Lung (tissue), 12 donors: ENCODE results near the gene TMOD4. TPM values are rescaled to one million over a fixed set of nuclear protein-coding genes. Genes with fewer than 3 reads are reported as not detected.
"Not testable (repeated sequence)": the region's sequence is repeated elsewhere in the genome, so short reads cannot be mapped to it uniquely, and the experiment has no call there.

Experiments used
- ATAC-seq: fragments of 200-7000 bp; cut with Tn5 transposase; one replicate; pipeline ENCODE4 v1.9.1; 2020; ENCODE audit warnings: moderate number of reproducible peaks; ENCODE audit not compliant: insufficient read depth, low FRiP score
- DNase-seq, 3 donors: peaks; one replicate each; pipeline ENCODE4 v3.0.0-alpha.2; 2013 to 2017
- H3K27ac ChIP-seq, 2 donors: one replicate each; pipeline ENCODE4 v1.5.1; 2013; ENCODE audit warnings: mild to moderate bottlenecking in 2 of 2, moderate library complexity in 2 of 2, control low read depth in 1 of 2, inconsistent platforms in 1 of 2, low read depth in 1 of 2, low read length in 1 of 2
- H3K27me3 ChIP-seq, 3 donors: one replicate each; pipeline ENCODE4 v1.5.1; 2013; ENCODE audit warnings: low read length in 2 of 3; ENCODE audit not compliant: control insufficient read depth in 3 of 3, insufficient read depth in 3 of 3
- H3K36me3 ChIP-seq, 4 donors: one replicate each; pipeline ENCODE4 v1.5.1; 2013; ENCODE audit warnings: low read length in 4 of 4, mild to moderate bottlenecking in 1 of 4, moderate library complexity in 1 of 4; ENCODE audit not compliant: control insufficient read depth in 4 of 4, insufficient read depth in 4 of 4
- H3K4me1 ChIP-seq, 5 donors: one replicate each; pipeline ENCODE4 v1.5.1; 2013; ENCODE audit warnings: low read length in 5 of 5, mild to moderate bottlenecking in 2 of 5, moderate library complexity in 1 of 5; ENCODE audit not compliant: control insufficient read depth in 5 of 5, insufficient read depth in 5 of 5
- H3K4me3 ChIP-seq: one replicate; pipeline ENCODE4 v1.5.1; 2013; ENCODE audit warnings: mild to moderate bottlenecking, control low read depth, moderate library complexity
- H3K9ac ChIP-seq, 2 donors: one replicate each; pipeline ENCODE4 v1.5.1; 2013; ENCODE audit warnings: low read length in 2 of 2, control low read depth in 1 of 2; ENCODE audit not compliant: insufficient read depth in 1 of 2
- H3K9me3 ChIP-seq, 4 donors: one replicate each; pipeline ENCODE4 v1.5.1; 2013; ENCODE audit warnings: low read length in 3 of 4, mild to moderate bottlenecking in 1 of 4, moderate library complexity in 1 of 4; ENCODE audit not compliant: control insufficient read depth in 4 of 4, insufficient read depth in 3 of 4
- CTCF ChIP-seq: IDR thresholded peaks from 2 replicates; pipeline ENCODE4 v1.5.1; 2012; ENCODE audit warnings: mild to moderate bottlenecking; ENCODE audit errors: control extremely low read depth, extremely low read depth
- WGBS, 2 donors: extraction: QIAGEN DNeasy Blood & Tissue Kit; methylation state at CpG; one replicate each; pipeline ENCODE4 v1.1.7; 2013; 5-methylcytosine and 5-hydroxymethylcytosine counted together
- polyA plus RNA-seq, 2 donors: library from polyadenylated mRNA; stranded (reverse); fragments of 200-250 nt; gene quantifications; one replicate each; pipeline ENCODE4 v1.2.1, GENCODE V29; 2013
- total RNA-seq, 2 donors: library from RNA; depleted of rRNA in 1 of 2; stranded (reverse); fragments of >200 nt in 1 of 2; gene quantifications; one replicate each; pipeline ENCODE4 v1.2.1, GENCODE V29; 2014 to 2021
- donor health status: control.
- donor health status: control.
- donor health status: Bipolar disorder and iron deficiency.
- donor health status: healthy.
- donor health status: DM: yes; HTN: yes; CAD: no.

Gene TMOD4
- total and polyA plus RNA-seq, 4 donors: 0.18 to 0.83 (median 0.31) TPM; not detected in 1

- WGBS, 2 donors: 33 to 41% methylated on average over 13 to 14 of the region's 14 CpGs
- Histone ChIP-seq H3K4me3 (no peak overlapping the region), H3K27ac (no peak overlapping the region)
Observed at GRCh38 chr1:151196292-151196800, 20.6 kb upstream of the TMOD4 start.

GRCh38 chr1:151194894-151195594, 19.3 kb upstream of the TMOD4 start:
- H3K27me3 ChIP-seq, H3K9me3 ChIP-seq, H3K4me1 ChIP-seq, H3K36me3 ChIP-seq, H3K4me3 ChIP-seq, H3K27ac ChIP-seq, ATAC-seq, DNase-seq, H3K9ac ChIP-seq: not testable (repeated sequence)
- 66 to 77% methylated on average over 17 of the region's 17 CpGs for WGBS, 2 donors

More at GRCh38 chr1:151196292-151196800, 20.6 kb upstream of the TMOD4 start:
- peak; percentile 58 to 88 (median 88) for DNase-seq
- no peak for ATAC-seq
- H3K27me3 ChIP-seq: no peaks in the 10 kb centered on the region
- TF ChIP-seq CTCF: peak; percentile 66
- H3K36me3 ChIP-seq: peaks cover 0 to 5% (median 0%) of the 10 kb centered on the region in 4 donors
- H3K9ac ChIP-seq: no peak overlapping the region
- no peaks in the 10 kb centered on the region for H3K9me3 ChIP-seq
- peaks cover 0 to 11% (median 3%) of the 10 kb centered on the region in 5 donors for H3K4me1 ChIP-seq

GRCh38 chr1:151193856-151194255, 18.1 kb upstream of the TMOD4 start:
- WGBS, 2 donors: 81 to 89% methylated on average over 1 of the region's 1 CpG
- H3K27ac ChIP-seq: no peak overlapping the region
- no peak for ATAC-seq

More at GRCh38 chr1:151193856-151194255, 18.1 kb upstream of the TMOD4 start:
- Histone ChIP-seq H3K36me3 (peaks cover 0 to 3% (median 0%) of the 10 kb centered on the region in 4 donors), H3K4me1 (peaks cover 0 to 6% (median 4%) of the 10 kb centered on the region in 5 donors), H3K9me3 (no peaks in the 10 kb centered on the region), H3K27me3 (no peaks in the 10 kb centered on the region), H3K9ac (no peak overlapping the region), H3K4me3 (no peak overlapping the region)
- no peak for DNase-seq
- TF ChIP-seq CTCF: no peak
